ENCODE measurements around the gene SOX1.

SOX1 gene

GRCh38 chr13:112111239-112111857, 44.4 kb downstream of the SOX1 start:
- DNase-seq, result no peak

GRCh38 chr13:112112534-112113276, 45.8 kb downstream of the SOX1 start:
- no peak for DNase-seq

DNA sequence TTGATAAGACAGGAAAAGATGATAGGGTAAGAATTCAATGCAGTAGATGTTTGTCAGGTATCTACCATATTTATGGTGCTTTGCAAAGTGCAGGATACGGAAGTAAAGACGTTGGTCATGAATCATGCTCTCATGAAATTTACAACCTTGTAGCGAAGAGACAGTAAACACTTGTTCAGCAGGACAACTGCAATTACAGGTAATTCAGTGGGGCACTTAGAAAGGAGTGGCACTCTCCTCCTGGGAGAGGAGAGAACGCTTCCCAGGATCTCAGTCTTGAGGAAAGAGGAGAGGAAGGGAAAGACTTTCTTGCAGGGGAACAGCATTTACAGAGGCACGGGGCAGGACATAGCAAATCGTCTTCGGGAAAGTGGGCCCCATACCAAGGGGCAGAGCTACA, 46.4 kb downstream of the SOX1 start:
- DNase-seq, result no peak

- no peak for DNase-seq
Measured at GRCh38 chr13:112113851-112114250, 46.9 kb downstream of the SOX1 start.

- DNase-seq, result no peak
Measured at GRCh38 chr13:112114391-112114790, 47.4 kb downstream of the SOX1 start.

- DNase-seq, result no peak
Measured at GRCh38 chr13:112115403-112116091, 48.6 kb downstream of the SOX1 start.

GRCh38 chr13:112116187-112116950, 49.4 kb downstream of the SOX1 start:
- no peak for DNase-seq

DNA sequence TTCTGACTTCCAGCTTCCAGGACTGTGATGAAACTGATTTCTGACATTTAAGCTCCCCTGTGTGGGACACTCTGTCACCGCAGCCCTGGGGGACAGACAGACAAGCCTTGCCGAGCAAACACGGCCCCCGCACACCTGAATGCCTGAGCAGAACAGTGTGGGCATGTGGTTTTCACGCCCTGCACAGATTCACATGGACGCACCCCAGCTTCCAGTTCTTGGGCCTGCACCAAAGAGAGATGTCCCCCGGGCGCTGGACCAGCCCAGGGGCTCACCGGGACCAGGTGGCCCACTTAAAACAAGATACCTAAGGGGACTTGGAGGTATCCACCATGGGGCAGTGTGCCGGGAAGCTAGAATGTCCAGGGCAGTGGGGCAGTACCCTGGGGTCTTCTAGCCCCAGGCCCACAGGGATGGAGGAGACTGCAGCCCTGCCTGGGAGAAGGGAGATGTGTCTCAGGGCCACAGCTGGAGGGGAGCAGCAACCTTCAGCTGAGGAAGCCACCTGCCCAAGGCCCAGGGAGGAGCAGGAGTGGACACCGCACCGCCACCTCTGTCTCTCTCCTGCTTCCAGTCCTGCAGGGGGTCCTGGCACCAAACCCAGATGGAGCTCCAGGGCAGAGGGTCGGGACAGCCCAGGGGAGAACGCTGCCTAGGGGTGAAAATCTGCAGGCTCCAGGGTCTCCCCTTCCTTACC, 50.5 kb downstream of the SOX1 start:
- DNase-seq, result no peak

DNA sequence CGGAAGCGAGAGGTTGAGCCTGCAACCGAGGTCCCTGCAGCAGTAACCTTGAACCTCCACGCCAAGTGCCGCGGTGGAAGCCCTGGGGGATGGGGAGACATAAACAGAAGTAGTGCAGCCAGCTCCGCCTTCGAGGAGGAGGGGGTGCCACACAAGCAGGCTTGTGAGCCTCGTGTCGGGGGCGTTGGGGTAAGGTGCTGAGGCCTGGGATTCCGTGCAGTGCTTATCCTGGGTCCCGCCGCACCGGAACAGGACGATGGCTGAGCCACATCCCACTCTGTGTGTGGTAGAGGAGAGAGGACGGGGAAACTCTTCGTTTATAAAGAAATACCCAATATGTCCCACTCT, 51.0 kb downstream of the SOX1 start:
- no peak for DNase-seq

DNA sequence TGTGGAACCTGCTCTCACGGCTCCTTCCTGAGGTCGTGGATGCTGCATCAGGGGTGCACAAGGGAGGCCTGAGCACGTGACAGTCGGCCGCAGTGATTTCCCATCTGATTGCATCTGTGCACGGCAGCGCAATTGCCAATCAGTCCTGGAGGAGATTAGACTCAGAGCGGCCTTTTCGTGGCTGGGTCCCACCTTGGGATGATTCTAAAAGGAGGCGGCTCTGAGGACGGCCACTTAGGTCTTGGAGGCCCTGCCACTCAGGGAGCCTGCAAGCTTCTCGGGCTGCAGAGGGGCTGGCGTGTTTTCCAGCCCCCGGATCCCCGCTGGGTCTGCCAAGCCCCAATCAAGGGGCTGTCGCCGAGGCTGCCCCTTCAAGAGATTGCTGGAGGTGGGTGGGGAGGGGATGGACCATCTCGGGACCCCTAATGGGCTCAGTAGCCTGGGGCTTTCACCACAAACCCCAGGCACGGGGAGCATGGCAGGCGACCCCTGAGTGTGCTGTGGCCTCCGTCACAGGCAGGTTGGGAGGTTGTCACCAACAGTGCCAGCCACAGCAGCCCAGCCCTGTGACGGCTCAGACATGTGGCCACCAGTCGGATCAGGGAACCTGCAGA, 51.6 kb downstream of the SOX1 start:
- DNase-seq, result no peak

- DNase-seq, result no peak
Measured at GRCh38 chr13:112119192-112120030, 52.5 kb downstream of the SOX1 start.

GRCh38 chr13:112120031-112120373, 53.1 kb downstream of the SOX1 start:
- DNase-seq, result no peak
